Naive thymus-derived CD4-positive, alpha-beta T cell (primary cell): ENCODE results near the gene IFT43. TPM values are rescaled to one million over a fixed set of nuclear protein-coding genes. Genes with fewer than 3 reads are reported as not detected.

ENCODE experiments used
- ATAC-seq: fragments of 150-1000 bp; cut with Tn5 transposase; 2 replicates; pipeline ENCODE4 v1.10.0; 2021; ENCODE audit warnings: mild to moderate bottlenecking, moderate library complexity
- CTCF ChIA-PET: fragments of 350-600 bp; sonication (Branson Sonifier 250); formaldehyde crosslinking; loops from one replicate; lab custom pipeline; 2021; ENCODE audit warnings: antibody characterized with exemption; lab: Charles Lee
- POLR2A ChIA-PET: fragments of 350-600 bp; sonication (Branson Sonifier 250); formaldehyde crosslinking; loops from one replicate; lab custom pipeline; 2021; ENCODE audit warnings: antibody characterized with exemption, inconsistent platforms; lab: Charles Lee
- DNase-seq, 9 donors: peaks; one replicate each; pipeline versions ENCODE4 v3.0.0 to v3.0.0-alpha.2; 2020 to 2022; ENCODE audit warnings: mixed read lengths in 1 of 9
- H3K27ac ChIP-seq: one replicate; pipeline ENCODE4 v1.7.0; 2013; ENCODE audit warnings: mild to moderate bottlenecking, low read depth, low read length, moderate library complexity
- H3K27me3 ChIP-seq, 2 donors: one replicate each; pipeline ENCODE4 v1.7.0; 2013; ENCODE audit warnings: low read length in 2 of 2, mild to moderate bottlenecking in 2 of 2, moderate library complexity in 2 of 2; ENCODE audit not compliant: control insufficient read depth in 2 of 2, insufficient read depth in 2 of 2
- H3K36me3 ChIP-seq, 3 experiments: 1 replicate in 2 of 3; 2 replicates in 1 of 3; pipeline ENCODE4 v1.7.0; 2013; ENCODE audit warnings: low read length in 3 of 3, mild to moderate bottlenecking in 3 of 3, moderate library complexity in 1 of 3; ENCODE audit not compliant: insufficient read depth in 3 of 3, control insufficient read depth in 2 of 3
- H3K4me1 ChIP-seq, 2 donors: one replicate each; pipeline ENCODE4 v1.7.0; 2013; ENCODE audit warnings: low read length in 2 of 2, mild to moderate bottlenecking in 2 of 2, moderate library complexity in 1 of 2; ENCODE audit not compliant: control insufficient read depth in 2 of 2, insufficient read depth in 2 of 2
- H3K4me3 ChIP-seq: 2 replicates; pipeline ENCODE4 v1.7.0; 2013; ENCODE audit warnings: mild to moderate bottlenecking, low read length
- H3K9me3 ChIP-seq, 3 experiments: 1 replicate in 2 of 3; 2 replicates in 1 of 3; pipeline ENCODE4 v1.7.0; 2013; ENCODE audit warnings: low read length in 3 of 3; ENCODE audit not compliant: control insufficient read depth in 2 of 3
- H3K27ac Mint-ChIP-seq, 9 donors: one replicate each; pipeline ENCODE4 v1.8.0; 2020 to 2022; ENCODE audit warnings: mixed read lengths in 9 of 9, mild to moderate bottlenecking in 8 of 9, moderate library complexity in 5 of 9, inconsistent platforms in 2 of 9
- H3K27me3 Mint-ChIP-seq, 5 donors: one replicate each; pipeline ENCODE4 v1.8.0; 2021 to 2022; ENCODE audit warnings: mixed read lengths in 5 of 5, mild to moderate bottlenecking in 1 of 5
- H3K36me3 Mint-ChIP-seq, 5 donors: one replicate each; pipeline ENCODE4 v1.8.0; 2020 to 2022; ENCODE audit warnings: mixed read lengths in 5 of 5, mild to moderate bottlenecking in 3 of 5, inconsistent platforms in 1 of 5
- H3K4me1 Mint-ChIP-seq, 7 donors: one replicate each; pipeline ENCODE4 v1.8.0; 2020 to 2022; ENCODE audit warnings: mixed read lengths in 7 of 7, mild to moderate bottlenecking in 3 of 7, inconsistent platforms in 1 of 7
- H3K4me3 Mint-ChIP-seq, 10 donors: one replicate each; pipeline ENCODE4 v1.8.0; 2020 to 2022; ENCODE audit warnings: mild to moderate bottlenecking in 10 of 10, mixed read lengths in 10 of 10, moderate library complexity in 6 of 10, inconsistent platforms in 2 of 10
- H3K9me3 Mint-ChIP-seq, 11 donors: one replicate each; pipeline ENCODE4 v1.8.0; 2020 to 2022; ENCODE audit warnings: mixed read lengths in 11 of 11, mild to moderate bottlenecking in 4 of 11, inconsistent platforms in 1 of 11, moderate library complexity in 1 of 11
- intact Hi-C, 2 donors: fragments of 100-400 bp; cut with micrococcal nuclease; formaldehyde crosslinking; loops; one replicate each; pipeline ENCODE4 v1.15.1; 2023
- polyA plus RNA-seq, 2 donors: library from polyadenylated mRNA; unstranded; fragments of 300-500 nt; fragmentation: Illumina TruSeq; gene quantifications; one replicate each; pipeline ENCODE4 v1.2.3, GENCODE V29; 2021
- total RNA-seq, 6 experiments: library from RNA in 5 of 6; stranded (reverse) in 5 of 6; gene quantifications; 1 replicate in 5 of 6; 2 replicates in 1 of 6; pipeline ENCODE4 v1.2.3 and lab custom pipeline; 2021 to 2026

Gene IFT43
- total and polyA plus RNA-seq, 7 experiments from 2014 or later = 4.6 to 19.1 (median 15.4) TPM

GRCh38 chr14:75979071-75979571 lies 6.4 kb upstream of the IFT43 start:
- H3K4me3 ChIP-seq = no peak overlapping the region
- no peak overlapping the region for H3K27ac ChIP-seq
- no peaks in the 10 kb centered on the region for H3K36me3 ChIP-seq
- Mint-ChIP-seq H3K4me1 (peaks cover 34 to 47% (median 38%) of the 10 kb centered on the region in 7 donors), H3K27ac (peak overlapping the region in 3 of 9 donors; percentile 21 to 58 (median 49)), H3K36me3 (peaks cover 0 to 8% (median 2%) of the 10 kb centered on the region in 5 donors), H3K27me3 (peaks cover 0 to 15% (median 0%) of the 10 kb centered on the region in 5 donors), H3K9me3 (peaks cover 0 to 3% (median 0%) of the 10 kb centered on the region in 11 donors), H3K4me3 (peak overlapping the region in 6 of 10 donors; percentile 10 to 93 (median 50))
- H3K4me1 ChIP-seq = peaks cover 9 to 27% of the 10 kb centered on the region in 2 donors
- H3K27me3 ChIP-seq = no peaks in the 10 kb centered on the region
- ChIA-PET POLR2A (no interaction called here), CTCF (interaction anchor here (0.6 to 7.8 kb wide), 6 partner anchors 72 to 458 kb away, joined by 3 to 73 read pairs (median 4); no protein-coding TSS in a partner anchor)
- DNase-seq (peak in 2 of 9 donors; percentile 19), ATAC-seq (no peak)
- intact Hi-C loops = no loop called here
- H3K9me3 ChIP-seq = no peaks in the 10 kb centered on the region

GRCh38 chr14:75979648-75980565 lies 5.7 kb upstream of the IFT43 start:
- ATAC-seq (no peak), DNase-seq (no peak)
- ChIA-PET POLR2A (interaction anchor here (1.0 kb wide), 1 partner anchor 9 kb away, joined by 3 read pairs; no protein-coding TSS in a partner anchor), CTCF (interaction anchor here (0.7 to 7.8 kb wide), 5 partner anchors 16 to 402 kb away, joined by 3 to 73 read pairs (median 4); no protein-coding TSS in a partner anchor)
- H3K4me3 ChIP-seq = no peak overlapping the region
- no peaks in the 10 kb centered on the region for H3K9me3 ChIP-seq
- Mint-ChIP-seq H3K27ac (peak overlapping the region in 4 of 9 donors; percentile 21 to 63 (median 44)), H3K9me3 (peaks cover 0 to 3% (median 0%) of the 10 kb centered on the region in 11 donors), H3K4me1 (peaks cover 34 to 47% (median 39%) of the 10 kb centered on the region in 7 donors), H3K4me3 (peak overlapping the region in 9 of 10 donors; percentile 10 to 93 (median 67)), H3K27me3 (peaks cover 0 to 23% (median 0%) of the 10 kb centered on the region in 5 donors), H3K36me3 (peaks cover 0 to 8% (median 2%) of the 10 kb centered on the region in 5 donors)
- H3K36me3 ChIP-seq = no peaks in the 10 kb centered on the region
- H3K27me3 ChIP-seq = no peaks in the 10 kb centered on the region
- H3K4me1 ChIP-seq = peaks cover 9 to 27% of the 10 kb centered on the region in 2 donors
- H3K27ac ChIP-seq = no peak overlapping the region
- intact Hi-C loops = loop anchor here in 1 of 2 donors (10.0 kb wide), 2 partner anchors 685 to 1895 kb away; partner anchors contain the start of genes ALDH6A1 and LIN52

DNA sequence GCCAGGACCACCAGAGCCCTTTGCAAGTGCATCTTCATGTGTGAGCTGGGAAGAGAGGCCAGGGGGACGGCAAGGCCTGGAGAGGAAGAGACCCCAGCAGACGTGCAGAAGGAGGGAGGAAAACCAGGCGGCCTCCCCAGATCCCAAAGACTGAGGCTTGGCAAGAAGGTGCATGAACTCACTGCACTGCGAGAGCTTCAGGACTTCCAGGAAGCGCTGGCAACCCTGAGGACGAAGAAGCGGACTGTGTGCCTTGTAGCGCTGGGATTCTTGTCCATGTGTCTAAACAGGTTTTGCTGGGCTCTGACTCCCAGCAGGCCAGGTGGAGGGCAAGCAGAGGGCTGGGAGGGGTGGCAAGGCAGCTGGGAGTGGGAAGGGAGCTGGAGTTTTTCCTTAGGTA lies 4.7 kb upstream of the IFT43 start:
- H3K4me1 Mint-ChIP-seq = peaks cover 35 to 55% (median 47%) of the 10 kb centered on the region in 7 donors
- no peaks in the 10 kb centered on the region for H3K9me3 ChIP-seq
- ChIA-PET POLR2A (interaction anchor here (0.6 to 1.0 kb wide), 2 partner anchors 8 to 1627 kb away, joined by 3 read pairs; no protein-coding TSS in a partner anchor), CTCF (interaction anchor here (0.6 to 7.8 kb wide), 4 partner anchors 17 to 270 kb away, joined by 3 to 73 read pairs (median 22); no protein-coding TSS in a partner anchor)
- H3K4me1 ChIP-seq = peaks cover 14 to 27% of the 10 kb centered on the region in 2 donors
- H3K27ac Mint-ChIP-seq = peak overlapping the region in 8 of 9 donors; percentile 12 to 97 (median 85)
- peaks cover 0 to 3% (median 0%) of the 10 kb centered on the region in 3 experiments for H3K36me3 ChIP-seq
- H3K36me3 Mint-ChIP-seq = peaks cover 0 to 4% (median 2%) of the 10 kb centered on the region in 5 donors
- H3K4me3 ChIP-seq = no peak overlapping the region
- peak overlapping the region; percentile 84 for H3K27ac ChIP-seq
- DNase-seq (no peak), ATAC-seq (no peak)
- peak overlapping the region; percentile 80 to 99 (median 88) for H3K4me3 Mint-ChIP-seq
- intact Hi-C loops = loop anchor here in 1 of 2 donors (10.0 kb wide), 2 partner anchors 686 to 1896 kb away; partner anchors contain the start of genes ALDH6A1 and LIN52
- H3K27me3 ChIP-seq = no peaks in the 10 kb centered on the region
- H3K27me3 Mint-ChIP-seq = peaks cover 0 to 27% (median 0%) of the 10 kb centered on the region in 5 donors
- H3K9me3 Mint-ChIP-seq = peaks cover 0 to 3% (median 0%) of the 10 kb centered on the region in 11 donors

DNA sequence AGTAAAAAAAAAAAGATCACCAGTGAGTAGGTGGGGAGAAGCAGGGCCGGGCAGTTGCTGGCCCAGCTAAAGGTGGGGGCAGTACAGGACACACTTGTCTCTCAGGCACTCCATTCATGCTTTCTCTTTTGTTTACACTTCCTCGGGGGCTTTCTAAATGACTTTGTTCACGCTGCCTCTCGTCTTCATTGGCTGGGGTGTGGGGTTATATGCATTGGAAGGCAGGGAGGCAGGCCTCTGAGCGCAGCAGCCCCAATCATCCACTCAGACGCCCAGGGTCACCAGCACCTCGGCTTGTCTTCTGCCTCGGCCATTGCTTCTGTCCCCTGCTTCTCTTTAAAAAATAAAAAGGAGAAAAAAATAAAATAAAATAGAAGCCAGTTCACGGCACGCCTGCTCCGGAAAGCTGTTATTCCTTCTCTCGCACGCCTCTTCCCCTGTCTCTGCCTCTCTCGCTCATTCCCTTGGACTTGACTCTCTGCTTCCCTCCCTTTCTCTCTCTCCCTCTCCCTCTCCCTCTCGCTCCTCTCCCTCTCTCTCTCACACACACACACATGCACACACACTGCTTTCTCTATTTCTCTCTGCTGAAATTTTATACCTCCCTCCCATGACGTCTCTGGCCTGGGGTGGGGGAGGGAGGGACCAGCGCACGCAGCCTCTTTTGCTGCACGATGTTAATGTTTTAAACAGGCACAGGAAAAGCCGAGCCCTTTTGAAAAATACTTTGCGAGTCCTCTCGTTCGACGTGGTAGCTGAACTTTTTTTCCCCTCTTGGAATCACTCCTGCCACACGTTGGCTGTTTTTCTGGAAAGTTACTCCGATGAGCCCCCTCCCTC lies 3.9 kb upstream of the IFT43 start, which contains the start of gene TGFB3:
Gene TGFB3 (minus strand): TSS at position 570 of the 840 bp plus-strand sequence. CDS start 1,102 bp downstream, outside the sequence.
- Mint-ChIP-seq H3K4me3 (peak within 1 kb of the TSS; percentile 80 to 99 (median 88)), H3K36me3 (peaks cover 0 to 2% (median 1%) of the 10 kb centered on the region in 5 donors), H3K27ac (peak within 1 kb of the TSS; percentile 81 to 97 (median 90)), H3K4me1 (peaks cover 43 to 62% (median 54%) of the 10 kb centered on the region in 7 donors), H3K9me3 (peaks cover 0 to 1% (median 0%) of the 10 kb centered on the region in 11 donors), H3K27me3 (peaks cover 0 to 25% (median 0%) of the 10 kb centered on the region in 5 donors)
- Histone ChIP-seq H3K4me1 (peaks cover 18 to 32% of the 10 kb centered on the region in 2 donors), H3K36me3 (peaks cover 0 to 5% (median 0%) of the 10 kb centered on the region in 3 experiments), H3K4me3 (peak within 1 kb of the TSS; percentile 83), H3K9me3 (no peaks in the 10 kb centered on the region), H3K27ac (peak within 1 kb of the TSS; percentile 84), H3K27me3 (no peaks in the 10 kb centered on the region)
- ATAC-seq = peak; percentile 64
- peak; percentile 18 to 82 (median 65) for DNase-seq
- ChIA-PET CTCF (interaction anchor here (1.2 to 7.8 kb wide), 5 partner anchors 13 to 404 kb away, joined by 4 to 73 read pairs (median 42); partner anchors contain the start of gene FLVCR2), POLR2A (interaction anchor here (0.6 to 2.0 kb wide), 7 partner anchors 8 to 1627 kb away, joined by 3 to 12 read pairs (median 4); no protein-coding TSS in a partner anchor)
- intact Hi-C loops = loop anchor here (1.0 to 10.0 kb wide), 6 partner anchors 75 to 1897 kb away; partner anchors contain the start of genes ALDH6A1 (in 1 of the 2), LIN52 (in 1 of the 2) and TTLL5 (in 1 of the 2)

DNA sequence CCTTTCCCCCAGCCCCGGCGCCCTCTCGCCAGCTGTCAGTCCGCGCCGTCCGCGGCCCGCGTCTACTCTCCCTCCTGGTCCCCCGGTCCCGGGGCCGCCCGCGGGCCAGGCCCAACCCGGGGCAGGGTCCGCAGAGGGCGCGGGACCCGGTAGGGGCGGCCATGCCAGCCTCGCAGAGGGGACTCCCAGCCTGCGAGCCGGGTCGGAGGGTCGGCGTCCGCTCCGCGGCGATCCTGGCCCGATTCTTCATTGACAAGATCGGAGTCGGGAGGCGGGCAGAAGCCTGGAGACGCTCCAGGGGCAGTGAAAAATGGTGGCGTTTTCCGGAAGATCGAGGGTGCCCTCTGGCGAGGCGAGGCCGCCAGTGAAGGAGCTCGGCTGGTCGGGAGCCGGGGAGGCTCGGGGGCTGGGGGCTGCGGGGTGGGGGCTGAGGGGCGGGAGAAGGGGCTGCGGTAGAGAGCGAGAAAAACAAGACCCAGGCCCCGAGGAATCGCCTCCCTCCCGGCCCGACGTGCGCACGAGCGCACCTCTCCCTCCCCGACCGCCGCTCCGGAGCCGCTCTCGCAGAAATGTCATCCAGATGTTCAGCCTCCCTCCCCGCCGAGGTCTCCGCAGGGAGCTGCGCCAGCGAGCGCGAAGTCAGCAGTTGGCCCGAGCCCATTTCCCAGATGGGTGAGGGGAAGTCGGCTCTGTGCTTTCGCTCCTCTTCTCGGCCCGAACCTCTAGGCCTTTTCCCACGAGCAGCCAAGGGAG lies 3.1 kb upstream of the IFT43 start:
- peak; percentile 69 to 83 (median 80) for DNase-seq
- peak overlapping the region; percentile 83 for H3K4me3 ChIP-seq

More for the DNA sequence above, 3.1 kb upstream of the IFT43 start:
- peaks cover 0 to 1% (median 0%) of the 10 kb centered on the region in 11 donors for H3K9me3 Mint-ChIP-seq
- H3K4me1 Mint-ChIP-seq = peaks cover 43 to 64% (median 56%) of the 10 kb centered on the region in 7 donors
- H3K27me3 Mint-ChIP-seq = peaks cover 0 to 24% (median 0%) of the 10 kb centered on the region in 5 donors
- peak; percentile 83 for ATAC-seq
- H3K36me3 Mint-ChIP-seq = peaks cover 0 to 2% (median 0%) of the 10 kb centered on the region in 5 donors
- H3K4me3 Mint-ChIP-seq = peak overlapping the region; percentile 80 to 99 (median 88)
- Histone ChIP-seq H3K9me3 (no peaks in the 10 kb centered on the region), H3K27me3 (no peaks in the 10 kb centered on the region), H3K36me3 (peaks cover 0 to 5% (median 0%) of the 10 kb centered on the region in 3 experiments), H3K27ac (peak overlapping the region; percentile 84), H3K4me1 (peaks cover 18 to 32% of the 10 kb centered on the region in 2 donors)
- intact Hi-C loops = loop anchor here (1.0 to 10.0 kb wide), 6 partner anchors 76 to 1898 kb away; partner anchors contain the start of genes ALDH6A1 (in 1 of the 2), LIN52 (in 1 of the 2) and TTLL5 (in 1 of the 2)
- peak overlapping the region; percentile 58 to 97 (median 90) for H3K27ac Mint-ChIP-seq
- POLR2A ChIA-PET = interaction anchor here (0.9 to 2.0 kb wide), 6 partner anchors 9 to 405 kb away, joined by 3 to 12 read pairs (median 6); no protein-coding TSS in a partner anchor
- CTCF ChIA-PET = interaction anchor here (0.6 to 7.8 kb wide), 8 partner anchors 12 to 405 kb away, joined by 3 to 73 read pairs (median 4); partner anchors contain the start of gene FLVCR2
